ENCODE data around the gene SP3. TPM values are rescaled to one million over a fixed set of nuclear protein-coding genes. Genes with fewer than 3 reads are reported as not detected.

SP3 gene
- total and polyA plus RNA-seq, 7 experiments from 2014 or later, result 82.6 to 158 (median 128) TPM

DNA sequence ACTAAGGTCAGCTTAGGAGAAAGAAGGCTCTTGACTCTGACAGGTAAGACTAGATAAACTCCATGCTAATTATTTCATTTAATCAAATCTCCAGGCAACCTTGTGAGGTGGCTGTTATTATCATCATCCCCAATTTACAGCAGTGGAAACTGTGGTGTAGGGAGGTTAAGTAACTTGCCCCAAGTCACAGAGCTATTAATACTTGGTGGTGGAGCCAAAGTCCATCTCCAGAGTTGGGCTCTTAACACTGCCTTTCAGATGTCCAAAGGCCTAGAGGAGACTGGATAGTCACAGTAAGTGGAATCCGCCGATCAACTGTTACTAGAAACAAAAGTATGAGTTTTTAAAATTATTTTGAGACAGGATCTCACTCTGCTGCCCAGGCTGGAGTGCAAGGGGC lies 46.6 kb upstream of the SP3 start:
- H3K36me3 ChIP-seq (ENCODE audit: control insufficient read depth in 2 of 3, insufficient read depth in 3 of 3, low read length in 3 of 3), result no peaks in the 10 kb centered on the region
- Mint-ChIP-seq H3K4me1 (peaks cover 0 to 11% (median 5%) of the 10 kb centered on the region in 7 donors), H3K27ac (peak overlapping the region in 1 of 9 donors; percentile 25), H3K9me3 (no peaks in the 10 kb centered on the region), H3K4me3 (peak overlapping the region in 6 of 10 donors; percentile 9 to 79 (median 62)), H3K36me3 (peaks cover 0 to 3% (median 0%) of the 10 kb centered on the region in 5 donors), H3K27me3 (peaks cover 5 to 38% (median 15%) of the 10 kb centered on the region in 5 donors)
- H3K4me1 ChIP-seq (ENCODE audit: control insufficient read depth in 2 of 2, insufficient read depth in 2 of 2, low read length in 2 of 2), result no peaks in the 10 kb centered on the region
- ChIA-PET POLR2A (interaction anchor here (0.8 to 1.1 kb wide), 2 partner anchors 27 to 47 kb away, joined by 3 read pairs; no protein-coding TSS in a partner anchor), CTCF (interaction anchor here (0.5 to 1.0 kb wide), 2 partner anchors 10 to 22 kb away, joined by 3 to 4 read pairs; no protein-coding TSS in a partner anchor)
- H3K9me3 ChIP-seq (ENCODE audit: control insufficient read depth in 2 of 3, low read length in 3 of 3), result no peaks in the 10 kb centered on the region
- no peak overlapping the region for H3K4me3 ChIP-seq (ENCODE audit: low read length)
- H3K27me3 ChIP-seq (ENCODE audit: control insufficient read depth in 2 of 2, insufficient read depth in 2 of 2, low read length in 2 of 2), result no peaks in the 10 kb centered on the region
- ATAC-seq (no peak), DNase-seq (no peak)
- no peak overlapping the region for H3K27ac ChIP-seq (ENCODE audit: low read depth, low read length)
- intact Hi-C loops (cut with micrococcal nuclease), result loop anchor here in 1 of 2 donors (1.0 kb wide), 1 partner anchor 48 kb away; no protein-coding TSS in a partner anchor

DNA sequence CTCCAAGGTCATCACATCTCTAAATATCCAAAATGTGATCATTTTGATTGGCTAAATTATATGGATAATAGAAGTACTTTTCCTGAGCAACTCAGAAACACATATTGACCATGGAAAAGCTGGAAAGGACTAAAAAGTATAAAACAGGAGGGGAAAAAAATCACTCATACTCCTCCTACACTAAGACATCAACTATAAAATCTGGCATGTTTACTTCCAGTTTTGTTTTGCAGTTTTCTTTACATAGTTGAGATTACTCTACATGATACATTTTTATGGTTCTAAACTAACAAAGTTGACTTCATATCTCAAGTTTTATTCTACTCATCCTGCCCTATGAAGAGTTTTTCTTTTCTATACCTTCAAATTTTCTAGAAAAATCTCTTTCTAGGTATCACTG lies 46.0 kb upstream of the SP3 start:
- H3K4me1 Mint-ChIP-seq, result peaks cover 0 to 11% (median 5%) of the 10 kb centered on the region in 7 donors
- H3K27ac Mint-ChIP-seq, result no peak overlapping the region
- H3K36me3 ChIP-seq (ENCODE audit: control insufficient read depth in 2 of 3, insufficient read depth in 3 of 3, low read length in 3 of 3), result no peaks in the 10 kb centered on the region
- H3K27me3 Mint-ChIP-seq, result peaks cover 5 to 38% (median 10%) of the 10 kb centered on the region in 5 donors
- H3K4me3 Mint-ChIP-seq, result peak overlapping the region in 3 of 10 donors; percentile 51 to 79 (median 52)
- POLR2A ChIA-PET, result interaction anchor here (1.1 kb wide), 1 partner anchor 46 kb away, joined by 4 read pairs; the partner anchor contains the start of gene SP3
- no peak overlapping the region for H3K27ac ChIP-seq (ENCODE audit: low read depth, low read length)
- intact Hi-C loops (cut with micrococcal nuclease), result no loop called here
- H3K9me3 Mint-ChIP-seq, result no peaks in the 10 kb centered on the region
- H3K27me3 ChIP-seq (ENCODE audit: control insufficient read depth in 2 of 2, insufficient read depth in 2 of 2, low read length in 2 of 2), result no peaks in the 10 kb centered on the region
- CTCF ChIA-PET, result no interaction called here
- ATAC-seq (no peak), DNase-seq (no peak)
- no peaks in the 10 kb centered on the region for H3K4me1 ChIP-seq (ENCODE audit: control insufficient read depth in 2 of 2, insufficient read depth in 2 of 2, low read length in 2 of 2)
- H3K9me3 ChIP-seq (ENCODE audit: control insufficient read depth in 2 of 3, low read length in 3 of 3), result no peaks in the 10 kb centered on the region
- no peak overlapping the region for H3K4me3 ChIP-seq (ENCODE audit: low read length)
- H3K36me3 Mint-ChIP-seq, result no peaks in the 10 kb centered on the region

- no peak overlapping the region for H3K4me3 Mint-ChIP-seq
- no peak overlapping the region for H3K4me3 ChIP-seq (ENCODE audit: low read length)
- H3K27me3 ChIP-seq (ENCODE audit: control insufficient read depth in 2 of 2, insufficient read depth in 2 of 2, low read length in 2 of 2), result no peaks in the 10 kb centered on the region
- H3K36me3 ChIP-seq (ENCODE audit: control insufficient read depth in 2 of 3, insufficient read depth in 3 of 3, low read length in 3 of 3), result no peaks in the 10 kb centered on the region
- peak overlapping the region in 1 of 9 donors; percentile 77 for H3K27ac Mint-ChIP-seq
- H3K36me3 Mint-ChIP-seq, result no peaks in the 10 kb centered on the region
- H3K4me1 ChIP-seq (ENCODE audit: control insufficient read depth in 2 of 2, insufficient read depth in 2 of 2, low read length in 2 of 2), result no peaks in the 10 kb centered on the region
- intact Hi-C loops (cut with micrococcal nuclease), result no loop called here
- ChIA-PET POLR2A (no interaction called here), CTCF (no interaction called here)
- no peak overlapping the region for H3K27ac ChIP-seq (ENCODE audit: low read depth, low read length)
- H3K27me3 Mint-ChIP-seq, result peaks cover 5 to 38% (median 8%) of the 10 kb centered on the region in 5 donors
- H3K4me1 Mint-ChIP-seq, result peaks cover 0 to 11% (median 7%) of the 10 kb centered on the region in 7 donors
- no peak for DNase-seq
- H3K9me3 Mint-ChIP-seq, result no peaks in the 10 kb centered on the region
- ATAC-seq, result no peak
- no peaks in the 10 kb centered on the region for H3K9me3 ChIP-seq (ENCODE audit: control insufficient read depth in 2 of 3, low read length in 3 of 3)
Observed at GRCh38 chr2:174009488-174010223, 44.5 kb upstream of the SP3 start.

- H3K27me3 ChIP-seq (ENCODE audit: control insufficient read depth in 2 of 2, insufficient read depth in 2 of 2, low read length in 2 of 2), result no peaks in the 10 kb centered on the region
- DNase-seq (no peak), ATAC-seq (no peak)
- ChIA-PET POLR2A (no interaction called here), CTCF (interaction anchor here (1.2 kb wide), 1 partner anchor 12 kb away, joined by 3 read pairs; no protein-coding TSS in a partner anchor)
- no peaks in the 10 kb centered on the region for H3K9me3 ChIP-seq (ENCODE audit: control insufficient read depth in 2 of 3, low read length in 3 of 3)
- Mint-ChIP-seq H3K27ac (no peak overlapping the region), H3K9me3 (no peaks in the 10 kb centered on the region), H3K4me1 (peaks cover 0 to 9% (median 5%) of the 10 kb centered on the region in 7 donors), H3K27me3 (peaks cover 5 to 37% (median 8%) of the 10 kb centered on the region in 5 donors), H3K36me3 (no peaks in the 10 kb centered on the region), H3K4me3 (no peak overlapping the region)
- no peaks in the 10 kb centered on the region for H3K4me1 ChIP-seq (ENCODE audit: control insufficient read depth in 2 of 2, insufficient read depth in 2 of 2, low read length in 2 of 2)
- intact Hi-C loops (cut with micrococcal nuclease), result no loop called here
- no peaks in the 10 kb centered on the region for H3K36me3 ChIP-seq (ENCODE audit: control insufficient read depth in 2 of 3, insufficient read depth in 3 of 3, low read length in 3 of 3)
- no peak overlapping the region for H3K27ac ChIP-seq (ENCODE audit: low read depth, low read length)
- no peak overlapping the region for H3K4me3 ChIP-seq (ENCODE audit: low read length)
Observed at GRCh38 chr2:174008720-174009119, 43.5 kb upstream of the SP3 start.

DNA sequence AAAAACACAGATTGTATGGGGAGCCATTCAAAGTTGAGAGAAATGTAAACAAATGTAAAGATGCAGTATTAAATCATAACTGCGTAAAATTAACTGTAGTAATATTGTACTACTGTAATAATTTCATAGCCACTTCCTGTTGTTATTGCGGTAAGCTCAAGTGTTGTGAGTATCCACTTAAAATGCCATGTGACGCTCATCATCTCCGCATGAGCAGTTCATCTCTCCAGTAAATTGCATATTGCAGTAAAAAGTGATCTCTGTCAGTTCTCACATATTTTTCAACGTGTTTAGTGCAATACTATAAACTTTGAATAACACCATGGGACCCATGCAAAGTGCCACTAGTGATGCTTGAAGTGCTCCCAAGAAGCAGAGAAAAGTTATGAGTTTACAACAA lies 41.8 kb upstream of the SP3 start:
- Histone ChIP-seq H3K27me3 (ENCODE audit: control insufficient read depth in 2 of 2, insufficient read depth in 2 of 2, low read length in 2 of 2) (no peaks in the 10 kb centered on the region), H3K36me3 (ENCODE audit: control insufficient read depth in 2 of 3, insufficient read depth in 3 of 3, low read length in 3 of 3) (no peaks in the 10 kb centered on the region), H3K27ac (ENCODE audit: low read depth, low read length) (no peak overlapping the region), H3K4me3 (ENCODE audit: low read length) (no peak overlapping the region), H3K9me3 (ENCODE audit: control insufficient read depth in 2 of 3, low read length in 3 of 3) (no peaks in the 10 kb centered on the region), H3K4me1 (ENCODE audit: control insufficient read depth in 2 of 2, insufficient read depth in 2 of 2, low read length in 2 of 2) (no peaks in the 10 kb centered on the region)
- intact Hi-C loops (cut with micrococcal nuclease), result no loop called here
- ATAC-seq (no peak), DNase-seq (no peak)
- Mint-ChIP-seq H3K36me3 (no peaks in the 10 kb centered on the region), H3K4me1 (peaks cover 0 to 7% (median 0%) of the 10 kb centered on the region in 7 donors), H3K9me3 (no peaks in the 10 kb centered on the region), H3K4me3 (no peak overlapping the region), H3K27me3 (peaks cover 4 to 27% (median 5%) of the 10 kb centered on the region in 5 donors), H3K27ac (no peak overlapping the region)
- POLR2A ChIA-PET, result no interaction called here
- CTCF ChIA-PET, result interaction anchor here (0.7 kb wide), 1 partner anchor 34 kb away, joined by 3 read pairs; no protein-coding TSS in a partner anchor

- peaks cover 0 to 4% (median 0%) of the 10 kb centered on the region in 7 donors for H3K4me1 Mint-ChIP-seq
- ChIA-PET CTCF (no interaction called here), POLR2A (no interaction called here)
- no peak overlapping the region for H3K4me3 ChIP-seq (ENCODE audit: low read length)
- no peaks in the 10 kb centered on the region for H3K4me1 ChIP-seq (ENCODE audit: control insufficient read depth in 2 of 2, insufficient read depth in 2 of 2, low read length in 2 of 2)
- no peak for ATAC-seq
- intact Hi-C loops (cut with micrococcal nuclease), result no loop called here
- H3K9me3 ChIP-seq (ENCODE audit: control insufficient read depth in 2 of 3, low read length in 3 of 3), result no peaks in the 10 kb centered on the region
- DNase-seq, result no peak
- peaks cover 4 to 18% (median 7%) of the 10 kb centered on the region in 5 donors for H3K27me3 Mint-ChIP-seq
- H3K27ac ChIP-seq (ENCODE audit: low read depth, low read length), result no peak overlapping the region
- H3K36me3 Mint-ChIP-seq, result no peaks in the 10 kb centered on the region
- no peaks in the 10 kb centered on the region for H3K36me3 ChIP-seq (ENCODE audit: control insufficient read depth in 2 of 3, insufficient read depth in 3 of 3, low read length in 3 of 3)
- no peak overlapping the region for H3K4me3 Mint-ChIP-seq
- H3K27me3 ChIP-seq (ENCODE audit: control insufficient read depth in 2 of 2, insufficient read depth in 2 of 2, low read length in 2 of 2), result no peaks in the 10 kb centered on the region
- no peak overlapping the region for H3K27ac Mint-ChIP-seq
- H3K9me3 Mint-ChIP-seq, result no peaks in the 10 kb centered on the region
Observed at GRCh38 chr2:174005801-174006419, 40.7 kb upstream of the SP3 start.

Measured in naive thymus-derived CD4-positive, alpha-beta T cell (primary cell).